Naive thymus-derived CD8-positive, alpha-beta T cell (primary cell): ENCODE measurements around the gene LASP1. TPM values are rescaled to one million over a fixed set of nuclear protein-coding genes. Genes with fewer than 3 reads are reported as not detected.
A peak's percentile ranks its signal among the peaks of the same experiment; 100 is the strongest.

Experiments used
- ATAC-seq, 2 donors: fragments of 150-1000 bp; cut with Tn5 transposase in 1 of 2; sonication (Bioruptor Pico), chemical (Tn5 transposase) in 1 of 2; 1 replicate in 1 of 2; 2 replicates in 1 of 2; pipeline ENCODE4 v1.10.0; 2021; ENCODE audit warnings: mild to moderate bottlenecking in 2 of 2, moderate library complexity in 2 of 2
- POLR2A ChIA-PET: fragments of 350-600 bp; sonication (Branson Sonifier 250); formaldehyde crosslinking; loops from one replicate; lab custom pipeline; 2021; ENCODE audit warnings: antibody characterized with exemption; lab: Charles Lee
- DNase-seq, 10 donors: peaks; one replicate each; pipeline versions ENCODE4 v3.0.0 to v3.0.0-alpha.2; 2020 to 2022
- H3K27ac Mint-ChIP-seq, 10 donors: one replicate each; pipeline ENCODE4 v1.8.0; 2020 to 2022; ENCODE audit warnings: mild to moderate bottlenecking in 10 of 10, mixed read lengths in 10 of 10, moderate library complexity in 4 of 10, inconsistent platforms in 1 of 10
- H3K27me3 Mint-ChIP-seq, 5 donors: one replicate each; pipeline ENCODE4 v1.8.0; 2021 to 2022; ENCODE audit warnings: mixed read lengths in 5 of 5
- H3K36me3 Mint-ChIP-seq, 3 donors: one replicate each; pipeline ENCODE4 v1.8.0; 2020 to 2022; ENCODE audit warnings: mixed read lengths in 3 of 3, mild to moderate bottlenecking in 2 of 3, inconsistent platforms in 1 of 3
- H3K4me1 Mint-ChIP-seq, 4 donors: one replicate each; pipeline ENCODE4 v1.8.0; 2021 to 2022; ENCODE audit warnings: mixed read lengths in 4 of 4
- H3K4me3 Mint-ChIP-seq, 10 donors: one replicate each; pipeline ENCODE4 v1.8.0; 2020 to 2022; ENCODE audit warnings: mild to moderate bottlenecking in 10 of 10, mixed read lengths in 10 of 10, moderate library complexity in 6 of 10, inconsistent platforms in 1 of 10
- H3K9me3 Mint-ChIP-seq, 9 donors: one replicate each; pipeline ENCODE4 v1.8.0; 2020 to 2022; ENCODE audit warnings: mixed read lengths in 9 of 9, mild to moderate bottlenecking in 3 of 9, inconsistent platforms in 1 of 9, moderate library complexity in 1 of 9
- polyA plus RNA-seq, 3 donors: library from polyadenylated mRNA; unstranded; fragments of 300-500 nt; fragmentation: Illumina TruSeq; gene quantifications; one replicate each; pipeline ENCODE4 v1.2.3, GENCODE V29; 2021
- total RNA-seq, 8 experiments: library from RNA in 2 of 8; stranded (reverse) in 2 of 8; gene quantifications; one replicate each; pipeline ENCODE4 v1.2.3 and lab custom pipeline; 2021 to 2026

LASP1 gene
- total and polyA plus RNA-seq, 5 experiments from 2014 or later: 50.1 to 107 (median 53.1) TPM

GRCh38 chr17:38870259-38871165 lies 654 bp downstream of the LASP1 start:
- peaks cover 0 to 7% (median 0%) of the 10 kb centered on the region in 3 donors for H3K36me3 Mint-ChIP-seq
- H3K27ac Mint-ChIP-seq: peak overlapping the region; percentile 89 to 100 (median 96)
- DNase-seq (peak; percentile 56 to 85 (median 65)), ATAC-seq (peak; percentile 43 to 50)
- H3K27me3 Mint-ChIP-seq: peaks cover 0 to 1% (median 0%) of the 10 kb centered on the region in 5 donors
- POLR2A ChIA-PET: interaction anchor here (0.6 to 11.0 kb wide), 25 partner anchors 10 to 1246 kb away, joined by 3 to 161 read pairs (median 7); partner anchors contain the start of genes CWC25, FBXO47, LASP1NB and MLLT6
- peaks cover 48 to 70% (median 62%) of the 10 kb centered on the region in 4 donors for H3K4me1 Mint-ChIP-seq
- H3K9me3 Mint-ChIP-seq: peaks cover 0 to 1% (median 0%) of the 10 kb centered on the region in 9 donors
- H3K4me3 Mint-ChIP-seq: peak overlapping the region; percentile 94 to 100 (median 95)

GRCh38 chr17:38871247-38872015 lies 1.6 kb downstream of the LASP1 start:
- H3K9me3 Mint-ChIP-seq: peaks cover 0 to 1% (median 0%) of the 10 kb centered on the region in 9 donors
- DNase-seq: peak in 8 of 10 donors; percentile 50 to 81 (median 60)
- peaks cover 0 to 1% (median 0%) of the 10 kb centered on the region in 5 donors for H3K27me3 Mint-ChIP-seq
- POLR2A ChIA-PET: interaction anchor here (0.6 to 11.0 kb wide), 16 partner anchors 9 to 329 kb away, joined by 3 to 161 read pairs (median 20); partner anchors contain the start of genes CWC25, FBXO47, LASP1NB and RPL19
- peak overlapping the region; percentile 89 to 100 (median 94) for H3K27ac Mint-ChIP-seq
- peaks cover 50 to 77% (median 70%) of the 10 kb centered on the region in 4 donors for H3K4me1 Mint-ChIP-seq
- H3K36me3 Mint-ChIP-seq: peaks cover 0 to 8% (median 0%) of the 10 kb centered on the region in 3 donors
- peak; percentile 9 to 11 for ATAC-seq
- H3K4me3 Mint-ChIP-seq: peak overlapping the region; percentile 92 to 100 (median 94)

- no peak for ATAC-seq
Measured at GRCh38 chr17:38872027-38872511, 2.2 kb downstream of the LASP1 start.

GRCh38 chr17:38872671-38873385 lies 3.0 kb downstream of the LASP1 start:
- Mint-ChIP-seq H3K27me3 (peaks cover 0 to 1% (median 0%) of the 10 kb centered on the region in 5 donors), H3K27ac (peak overlapping the region; percentile 83 to 97 (median 92)), H3K36me3 (peaks cover 0 to 14% (median 0%) of the 10 kb centered on the region in 3 donors), H3K4me1 (peaks cover 56 to 85% (median 78%) of the 10 kb centered on the region in 4 donors), H3K4me3 (peak overlapping the region; percentile 92 to 100 (median 94)), H3K9me3 (no peaks in the 10 kb centered on the region)
- POLR2A ChIA-PET: interaction anchor here (0.5 to 11.0 kb wide), 9 partner anchors 7 to 51 kb away, joined by 3 to 161 read pairs (median 90); partner anchors contain the start of gene RPL23
- DNase-seq (peak in 1 of 10 donors; percentile 56), ATAC-seq (no peak)

More at GRCh38 chr17:38872027-38872511, 2.2 kb downstream of the LASP1 start:
- H3K36me3 Mint-ChIP-seq: peaks cover 0 to 14% (median 0%) of the 10 kb centered on the region in 3 donors
- peaks cover 0 to 1% (median 0%) of the 10 kb centered on the region in 5 donors for H3K27me3 Mint-ChIP-seq
- peaks cover 0 to 1% (median 0%) of the 10 kb centered on the region in 9 donors for H3K9me3 Mint-ChIP-seq
- H3K4me1 Mint-ChIP-seq: peaks cover 53 to 83% (median 76%) of the 10 kb centered on the region in 4 donors
- peak overlapping the region; percentile 92 to 100 (median 94) for H3K4me3 Mint-ChIP-seq
- POLR2A ChIA-PET: interaction anchor here (0.6 to 11.0 kb wide), 10 partner anchors 8 to 281 kb away, joined by 3 to 161 read pairs (median 70); partner anchors contain the start of genes CWC25 and RPL23
- peak overlapping the region; percentile 89 to 100 (median 94) for H3K27ac Mint-ChIP-seq
- peak in 1 of 10 donors; percentile 45 for DNase-seq

DNA sequence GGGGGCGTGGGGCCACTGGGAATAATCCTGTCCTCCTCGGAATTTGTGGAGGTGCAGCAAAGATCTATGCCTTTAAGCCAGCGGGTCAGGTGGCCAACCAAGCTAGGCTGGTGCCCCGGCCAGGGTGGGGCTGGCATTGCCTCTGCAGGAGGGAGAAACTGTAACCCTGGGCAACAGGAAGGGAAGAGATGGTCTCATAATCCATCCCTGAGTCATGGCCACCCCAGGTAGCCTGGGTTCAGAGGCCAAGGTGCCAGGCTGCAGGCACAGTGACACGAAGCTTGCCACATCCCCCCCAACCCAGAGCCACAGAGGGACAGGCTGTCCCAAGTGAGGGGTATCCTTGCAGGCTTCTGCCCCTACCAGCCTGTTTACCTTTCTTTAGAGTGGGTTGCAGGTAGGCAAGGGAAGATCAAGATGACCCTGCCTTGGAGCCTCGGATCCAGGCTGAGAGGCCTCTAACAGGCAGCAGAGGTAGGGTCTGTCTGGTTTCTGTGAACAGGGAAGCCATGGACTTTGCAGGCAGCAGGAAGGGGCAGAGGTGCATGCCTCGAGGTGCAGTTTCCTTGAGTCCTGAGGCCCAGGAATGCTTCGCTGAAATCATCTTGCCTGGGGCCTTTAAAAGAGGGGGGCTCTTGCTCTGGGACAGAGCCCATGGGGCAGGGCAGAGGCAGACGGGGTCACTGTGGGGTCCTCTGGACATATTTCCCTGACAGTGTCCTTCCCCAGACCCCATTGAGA lies 4.0 kb downstream of the LASP1 start:
- ATAC-seq (no peak), DNase-seq (peak in 1 of 10 donors; percentile 19)
- H3K27me3 Mint-ChIP-seq: peaks cover 0 to 1% (median 0%) of the 10 kb centered on the region in 5 donors
- H3K4me3 Mint-ChIP-seq: peak overlapping the region; percentile 39 to 100 (median 93)
- POLR2A ChIA-PET: interaction anchor here (0.9 to 11.0 kb wide), 8 partner anchors 6 to 104 kb away, joined by 3 to 159 read pairs (median 50); partner anchors contain the start of gene RPL23
- H3K36me3 Mint-ChIP-seq: peaks cover 0 to 21% (median 4%) of the 10 kb centered on the region in 3 donors
- peaks cover 57 to 86% (median 78%) of the 10 kb centered on the region in 4 donors for H3K4me1 Mint-ChIP-seq
- peak overlapping the region; percentile 81 to 96 (median 90) for H3K27ac Mint-ChIP-seq
- no peaks in the 10 kb centered on the region for H3K9me3 Mint-ChIP-seq

GRCh38 chr17:38874505-38875400 lies 4.9 kb downstream of the LASP1 start:
- peaks cover 0 to 24% (median 7%) of the 10 kb centered on the region in 3 donors for H3K36me3 Mint-ChIP-seq
- H3K4me1 Mint-ChIP-seq: peaks cover 56 to 86% (median 82%) of the 10 kb centered on the region in 4 donors
- H3K27ac Mint-ChIP-seq: peak overlapping the region; percentile 67 to 96 (median 88)
- DNase-seq (peak in 1 of 10 donors; percentile 61), ATAC-seq (no peak)
- POLR2A ChIA-PET: interaction anchor here (0.5 to 11.0 kb wide), 10 partner anchors 11 to 325 kb away, joined by 3 to 159 read pairs (median 4); partner anchors contain the start of gene RPL23
- no peaks in the 10 kb centered on the region for H3K9me3 Mint-ChIP-seq
- H3K4me3 Mint-ChIP-seq: peak overlapping the region; percentile 47 to 100 (median 93)
- no peaks in the 10 kb centered on the region for H3K27me3 Mint-ChIP-seq

DNA sequence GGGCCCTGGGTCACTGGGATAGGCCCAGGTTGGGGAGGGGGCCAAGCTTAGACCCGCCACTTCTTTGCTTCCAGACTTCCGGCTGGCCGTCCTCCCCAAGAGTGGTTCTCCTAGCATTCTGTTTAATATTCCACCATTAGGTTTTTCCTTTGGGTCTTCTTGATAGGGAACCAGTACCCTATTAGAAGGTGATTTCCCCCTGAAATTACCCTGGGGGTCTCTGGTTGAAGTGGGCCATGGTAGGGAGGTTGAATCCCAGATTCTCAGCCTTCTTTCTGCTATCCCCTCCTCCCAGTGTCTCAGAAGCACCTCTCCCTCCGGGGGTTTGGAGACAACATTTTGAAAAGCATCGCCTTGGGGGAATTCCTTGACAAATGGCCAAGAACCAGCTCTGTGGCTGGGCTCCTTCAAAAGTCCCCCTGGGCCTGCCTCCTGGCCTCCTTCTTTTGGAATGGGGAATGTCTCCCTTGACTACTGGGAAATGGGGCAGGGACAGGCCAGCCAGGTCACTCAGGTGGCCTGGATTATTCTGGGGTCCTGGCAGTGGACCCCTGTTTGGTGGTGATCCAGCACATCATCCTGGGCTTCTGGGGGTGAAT lies 5.7 kb downstream of the LASP1 start:
- H3K36me3 Mint-ChIP-seq: peaks cover 0 to 29% (median 7%) of the 10 kb centered on the region in 3 donors
- POLR2A ChIA-PET: interaction anchor here (0.5 to 11.0 kb wide), 7 partner anchors 10 to 324 kb away, joined by 3 to 159 read pairs (median 3); partner anchors contain the start of gene RPL23
- H3K9me3 Mint-ChIP-seq: no peaks in the 10 kb centered on the region

DNA sequence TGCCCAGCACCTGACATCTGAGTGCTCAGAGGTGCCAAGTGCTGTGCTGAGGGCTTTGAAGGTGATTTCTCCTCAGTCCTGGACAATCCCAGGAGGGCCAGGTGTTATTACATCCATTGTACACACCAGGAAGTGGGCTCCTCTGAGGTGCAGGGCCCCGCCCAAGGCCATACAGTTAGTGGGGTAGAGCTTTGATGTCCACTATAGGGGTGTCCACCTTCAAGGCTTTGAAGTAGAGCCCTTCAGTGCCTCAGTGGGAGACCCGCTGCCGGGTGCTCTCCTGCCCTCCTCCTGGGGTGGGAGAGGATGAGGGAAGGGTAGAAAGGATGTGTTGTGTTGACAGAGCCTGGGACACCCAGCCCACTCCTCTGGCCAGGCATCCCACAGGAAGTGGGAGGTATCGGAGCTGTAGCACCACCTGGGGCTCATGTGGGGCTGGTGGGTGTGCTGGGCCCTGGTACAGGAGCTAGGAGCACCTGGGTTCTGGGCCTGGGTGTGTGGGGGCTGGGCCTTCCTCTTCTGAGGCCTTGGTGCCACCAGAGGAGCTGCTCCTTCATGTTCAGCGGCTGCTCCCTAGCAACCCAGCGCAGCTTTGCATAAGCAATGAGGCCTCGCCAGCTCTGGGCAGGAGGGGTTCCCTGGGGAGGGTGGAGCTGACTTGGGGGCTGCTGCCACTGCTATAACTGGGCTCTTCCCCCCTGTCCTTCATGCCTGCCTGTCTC lies 7.4 kb downstream of the LASP1 start:
- peak; percentile 79 to 87 for ATAC-seq
- H3K36me3 Mint-ChIP-seq: peaks cover 0 to 43% (median 9%) of the 10 kb centered on the region in 3 donors
- H3K9me3 Mint-ChIP-seq: no peaks in the 10 kb centered on the region
- POLR2A ChIA-PET: interaction anchor here (0.5 to 11.0 kb wide), 14 partner anchors 6 to 358 kb away, joined by 3 to 113 read pairs (median 4); partner anchors contain the start of genes LASP1, LASP1NB, RPL19 and RPL23
- DNase-seq: peak in 9 of 10 donors; percentile 42 to 88 (median 61)
- H3K4me3 Mint-ChIP-seq: peak overlapping the region; percentile 24 to 98 (median 74)
- H3K27ac Mint-ChIP-seq: peak overlapping the region; percentile 83 to 96 (median 90)
- peaks cover 63 to 99% (median 94%) of the 10 kb centered on the region in 4 donors for H3K4me1 Mint-ChIP-seq
- H3K27me3 Mint-ChIP-seq: no peaks in the 10 kb centered on the region

More for the DNA sequence above, 5.7 kb downstream of the LASP1 start:
- peak in 1 of 10 donors; percentile 15 for DNase-seq
- Mint-ChIP-seq H3K27me3 (no peaks in the 10 kb centered on the region), H3K4me3 (peak overlapping the region; percentile 28 to 100 (median 85)), H3K27ac (peak overlapping the region; percentile 67 to 96 (median 88)), H3K4me1 (peaks cover 62 to 95% (median 91%) of the 10 kb centered on the region in 4 donors)
- ATAC-seq: no peak
